Suprapubic skin (tissue), 3 donors: Measurements from ENCODE around the gene SREK1IP1.

Experiments
- EP300 ChIP-seq: sonication (generic); formaldehyde crosslinking; IDR thresholded peaks from one replicate; pipeline ENCODE4 v1.6.1; 2017; ENCODE audit warnings: antibody characterized with exemption
- POLR2A ChIP-seq, 2 donors: fragments of 450-650 bp; IDR thresholded peaks; one replicate each; pipeline ENCODE4 v1.6.1; 2017; ENCODE audit warnings: antibody characterized with exemption in 2 of 2, mild to moderate bottlenecking in 2 of 2, moderate library complexity in 2 of 2
- TF ChIP-seq, protein P1 (sequence below), 2 donors: fragments of 200-600 bp in 1 of 2; fragments of 450-650 bp in 1 of 2; sonication (generic) in 1 of 2; IDR thresholded peaks; one replicate each; pipeline ENCODE4 v1.5.1; 2016 to 2019; ENCODE audit warnings: antibody characterized with exemption in 2 of 2, mild to moderate bottlenecking in 1 of 2, moderate library complexity in 1 of 2

DNA sequence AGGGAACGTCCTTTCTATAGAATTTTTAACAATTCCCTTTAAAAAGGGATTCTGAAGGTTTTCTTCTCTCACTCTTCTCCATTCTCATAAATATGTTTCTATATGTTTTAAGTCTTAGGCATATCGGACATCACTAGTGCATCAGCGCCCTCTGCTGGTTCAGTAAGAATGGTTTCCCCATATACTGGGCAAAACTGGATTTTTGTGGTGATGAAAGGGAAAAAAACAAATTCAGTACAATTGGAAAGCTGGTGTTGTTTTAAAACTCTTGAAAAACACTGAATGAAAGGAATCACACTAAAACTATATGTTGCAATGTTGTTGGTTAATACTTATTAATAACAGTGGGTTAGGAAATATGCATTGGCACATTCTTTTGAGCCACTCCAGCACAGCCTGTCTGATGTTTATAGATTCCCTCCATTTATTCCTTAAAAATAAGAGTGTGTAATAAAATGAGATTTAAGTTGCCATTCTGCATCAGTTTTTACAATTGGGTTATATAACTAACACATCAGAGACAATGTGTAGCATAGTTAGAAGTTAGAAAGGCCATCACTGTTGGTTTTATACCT lies 16.0 kb upstream of the SREK1IP1 start:
- TF ChIP-seq EP300 (no peak), POLR2A (IDR thresholded peaks at IDR 0.05) (no peak)
- TF ChIP-seq, protein P1, sequence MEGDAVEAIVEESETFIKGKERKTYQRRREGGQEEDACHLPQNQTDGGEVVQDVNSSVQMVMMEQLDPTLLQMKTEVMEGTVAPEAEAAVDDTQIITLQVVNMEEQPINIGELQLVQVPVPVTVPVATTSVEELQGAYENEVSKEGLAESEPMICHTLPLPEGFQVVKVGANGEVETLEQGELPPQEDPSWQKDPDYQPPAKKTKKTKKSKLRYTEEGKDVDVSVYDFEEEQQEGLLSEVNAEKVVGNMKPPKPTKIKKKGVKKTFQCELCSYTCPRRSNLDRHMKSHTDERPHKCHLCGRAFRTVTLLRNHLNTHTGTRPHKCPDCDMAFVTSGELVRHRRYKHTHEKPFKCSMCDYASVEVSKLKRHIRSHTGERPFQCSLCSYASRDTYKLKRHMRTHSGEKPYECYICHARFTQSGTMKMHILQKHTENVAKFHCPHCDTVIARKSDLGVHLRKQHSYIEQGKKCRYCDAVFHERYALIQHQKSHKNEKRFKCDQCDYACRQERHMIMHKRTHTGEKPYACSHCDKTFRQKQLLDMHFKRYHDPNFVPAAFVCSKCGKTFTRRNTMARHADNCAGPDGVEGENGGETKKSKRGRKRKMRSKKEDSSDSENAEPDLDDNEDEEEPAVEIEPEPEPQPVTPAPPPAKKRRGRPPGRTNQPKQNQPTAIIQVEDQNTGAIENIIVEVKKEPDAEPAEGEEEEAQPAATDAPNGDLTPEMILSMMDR (IDR thresholded peaks at IDR 0.05): peak; percentile 64 to 65
